HG03469 (cell line): ENCODE measurements around the gene KCNQ5.
"Not testable (repeated sequence)": the region's sequence is repeated elsewhere in the genome, so short reads cannot be mapped to it uniquely, and the experiment has no call there.

Source experiments
- ATAC-seq: cut with Tn5 transposase; IDR thresholded peaks from one replicate; pipeline ENCODE4 v1.9.1; 2021; ENCODE audit warnings: mild to moderate bottlenecking, moderate library complexity, moderate number of reproducible peaks; ENCODE audit not compliant: unreplicated experiment

Gene KCNQ5

DNA sequence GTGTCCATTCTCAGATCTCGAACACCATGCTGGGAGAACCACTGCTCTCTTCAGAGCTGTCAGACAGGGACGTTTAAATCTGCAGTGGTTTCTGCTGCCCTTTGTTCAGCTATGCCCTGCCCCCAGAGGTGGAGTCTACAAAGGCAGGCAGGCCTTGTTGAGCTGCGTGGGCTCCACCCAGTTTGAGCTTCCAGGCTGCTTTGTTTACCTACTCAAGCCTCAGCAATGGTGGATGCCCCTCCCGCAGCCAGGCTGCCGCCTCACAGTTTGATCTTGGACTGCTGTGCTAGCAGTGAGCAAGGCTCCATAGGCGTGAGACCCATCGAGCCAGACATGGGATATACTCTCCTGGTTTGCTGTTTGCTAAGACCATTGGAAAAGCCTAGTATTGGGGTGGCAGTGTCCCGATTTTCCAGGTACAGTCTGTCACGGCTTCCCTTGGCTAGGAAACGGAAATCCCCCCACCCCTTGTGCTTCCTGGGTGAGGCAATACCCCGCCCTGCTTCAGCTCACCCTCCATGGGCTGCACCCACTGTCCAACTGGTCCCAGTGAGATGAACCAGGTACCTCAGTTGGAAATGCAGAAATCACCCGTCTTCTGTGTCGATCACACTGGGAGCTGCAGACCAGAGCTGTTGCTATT is 362.4 kb downstream of the KCNQ5 start:
- ATAC-seq = not testable (repeated sequence)

- ATAC-seq = no peak
Measured at GRCh38 chr6:72984981-72985665, 363.3 kb downstream of the KCNQ5 start.

DNA sequence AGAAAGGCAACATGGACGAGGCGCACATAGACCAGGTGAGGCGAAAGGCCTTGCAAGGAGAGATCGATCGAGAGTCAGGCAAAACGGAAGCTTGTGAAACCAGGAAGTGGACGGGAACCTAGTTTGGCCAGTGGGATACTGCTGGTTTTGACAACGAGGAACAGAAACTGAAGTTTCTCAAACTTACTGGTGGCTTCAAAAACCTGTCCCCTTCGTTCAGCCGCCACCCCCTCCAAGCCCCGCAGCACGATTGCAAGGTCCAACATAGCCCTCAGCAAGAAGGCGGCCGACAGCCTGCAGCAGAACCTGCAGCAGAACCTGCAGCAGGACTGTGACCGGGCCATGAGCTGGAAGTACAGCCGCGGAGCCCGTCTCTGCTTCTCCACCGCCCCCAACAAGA is 365.4 kb downstream of the KCNQ5 start:
- ATAC-seq = no peak

DNA sequence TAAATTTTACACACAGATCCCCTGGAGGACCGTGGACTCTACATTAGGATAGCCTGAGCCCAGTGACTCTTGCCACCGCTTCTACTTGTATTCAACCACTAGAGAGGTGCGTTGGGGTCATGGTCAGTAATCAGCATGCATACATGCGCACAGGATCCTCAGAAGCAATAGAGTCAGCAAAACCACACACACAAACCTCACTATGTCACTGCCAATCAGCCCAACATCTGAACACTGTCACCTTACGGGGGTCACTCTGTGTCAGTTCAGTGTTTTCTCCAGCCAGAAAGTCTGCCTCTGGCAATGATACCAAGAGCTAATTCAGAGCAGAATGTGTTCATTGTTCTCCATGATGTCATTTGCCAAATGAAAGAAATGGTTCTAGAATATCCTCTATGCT is 378.1 kb downstream of the KCNQ5 start:
- no peak for ATAC-seq

- ATAC-seq = no peak
Measured at GRCh38 chr6:73000460-73000859, 378.6 kb downstream of the KCNQ5 start.

- no peak for ATAC-seq
Measured at GRCh38 chr6:73002588-73002987, 380.7 kb downstream of the KCNQ5 start.

DNA sequence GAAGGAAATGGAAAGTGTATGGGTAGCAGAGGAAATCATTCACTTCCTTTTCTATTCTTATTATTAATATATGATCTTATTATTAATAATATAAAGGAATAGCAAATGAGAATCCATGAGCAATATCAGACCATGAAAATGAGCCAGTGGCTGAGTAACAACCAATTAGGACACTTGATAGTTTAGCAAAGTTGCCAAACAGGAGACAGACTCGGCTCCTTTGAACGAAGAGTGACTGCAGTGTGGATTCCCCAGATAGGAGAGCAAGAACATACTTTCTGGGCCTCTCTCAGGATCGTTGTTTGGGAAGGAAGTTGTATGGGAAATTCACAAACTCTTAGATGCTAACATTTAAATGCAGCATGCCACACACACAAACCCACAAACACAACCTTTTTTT is 381.4 kb downstream of the KCNQ5 start:
- no peak for ATAC-seq

GRCh38 chr6:73004231-73004630 is 382.4 kb downstream of the KCNQ5 start:
- ATAC-seq = no peak

GRCh38 chr6:73004861-73005260 is 383.0 kb downstream of the KCNQ5 start:
- ATAC-seq = no peak

DNA sequence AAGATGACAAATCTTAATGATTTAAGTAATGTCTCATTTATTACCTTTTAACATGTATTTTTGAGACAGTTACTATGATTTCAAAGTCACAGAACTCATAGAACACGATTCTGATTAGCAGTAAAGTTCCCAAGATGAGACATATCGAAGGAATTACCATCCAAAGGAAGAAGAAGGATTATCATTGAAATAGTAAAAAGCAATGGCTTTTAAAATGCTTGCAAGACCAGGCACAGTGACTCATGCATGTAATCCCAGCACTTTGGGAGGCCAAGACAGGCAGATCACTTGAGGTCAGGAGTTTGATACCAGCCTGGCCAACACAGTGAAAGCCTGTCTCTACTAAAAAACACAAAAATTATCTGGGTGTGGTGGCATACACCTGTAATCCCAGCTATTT is 384.3 kb downstream of the KCNQ5 start:
- no peak for ATAC-seq

- no peak for ATAC-seq
Measured at GRCh38 chr6:73011945-73012344, 390.1 kb downstream of the KCNQ5 start.

- ATAC-seq = no peak
Measured at GRCh38 chr6:73017476-73017875, 395.6 kb downstream of the KCNQ5 start.

DNA sequence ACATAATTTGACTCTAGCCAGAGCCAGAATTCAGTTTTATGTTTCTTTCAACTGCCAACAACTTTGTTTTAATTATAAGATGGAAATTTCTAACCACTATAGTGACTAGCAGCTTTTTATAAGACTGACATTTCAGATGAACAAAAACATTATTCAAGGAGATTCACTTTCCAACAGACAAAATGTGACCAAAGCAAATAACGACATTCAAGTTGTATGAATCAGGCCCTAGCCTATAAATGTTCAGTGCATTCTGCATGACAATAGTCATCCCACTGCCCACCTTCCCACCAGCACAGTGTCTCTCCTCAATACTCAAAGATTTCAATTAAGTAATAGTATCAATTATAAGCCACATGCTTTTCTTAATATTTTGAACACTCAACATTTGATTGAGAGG is 402.7 kb downstream of the KCNQ5 start:
- ATAC-seq = no peak

DNA sequence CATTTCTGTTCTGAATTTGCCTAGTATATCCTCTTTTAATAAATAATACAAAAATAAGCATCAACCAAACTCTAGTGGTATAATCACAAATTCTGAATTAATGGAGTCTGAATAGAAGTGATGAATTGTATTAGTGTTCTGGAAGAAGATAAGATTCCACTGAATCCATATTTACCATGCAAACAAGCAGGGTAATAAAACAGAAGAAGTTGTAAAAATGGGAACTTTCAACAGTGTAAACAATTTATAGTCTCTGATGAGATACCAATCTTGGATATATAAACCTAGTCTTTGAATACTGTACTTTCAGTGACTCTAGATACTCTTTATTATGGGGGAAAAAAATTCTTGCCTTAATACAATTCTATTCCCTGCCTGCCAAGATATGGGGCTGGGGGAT is 405.8 kb downstream of the KCNQ5 start:
- no peak for ATAC-seq

- no peak for ATAC-seq
Measured at GRCh38 chr6:73028124-73028766, 406.4 kb downstream of the KCNQ5 start.

- ATAC-seq = no peak
Measured at GRCh38 chr6:73028893-73029450, 407.1 kb downstream of the KCNQ5 start.

DNA sequence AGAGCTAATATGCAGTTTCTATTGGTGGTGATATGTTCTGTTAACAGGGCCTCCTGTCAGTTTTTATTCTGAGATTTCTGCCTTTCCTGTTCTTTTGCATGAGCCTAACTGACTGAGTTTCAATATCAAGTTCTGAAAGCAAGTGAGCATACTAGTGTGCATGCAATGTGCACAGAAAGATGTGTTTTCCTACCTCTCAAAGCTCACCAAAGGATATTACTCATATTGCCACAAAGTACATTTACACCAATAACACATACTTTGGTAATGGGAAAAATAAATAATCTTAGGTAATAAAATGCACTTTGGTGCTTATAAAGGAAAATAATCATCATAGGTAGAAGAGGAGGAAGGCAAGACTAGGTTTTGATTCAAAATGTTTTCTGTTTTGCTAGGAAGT is 408.4 kb downstream of the KCNQ5 start:
- ATAC-seq = no peak

DNA sequence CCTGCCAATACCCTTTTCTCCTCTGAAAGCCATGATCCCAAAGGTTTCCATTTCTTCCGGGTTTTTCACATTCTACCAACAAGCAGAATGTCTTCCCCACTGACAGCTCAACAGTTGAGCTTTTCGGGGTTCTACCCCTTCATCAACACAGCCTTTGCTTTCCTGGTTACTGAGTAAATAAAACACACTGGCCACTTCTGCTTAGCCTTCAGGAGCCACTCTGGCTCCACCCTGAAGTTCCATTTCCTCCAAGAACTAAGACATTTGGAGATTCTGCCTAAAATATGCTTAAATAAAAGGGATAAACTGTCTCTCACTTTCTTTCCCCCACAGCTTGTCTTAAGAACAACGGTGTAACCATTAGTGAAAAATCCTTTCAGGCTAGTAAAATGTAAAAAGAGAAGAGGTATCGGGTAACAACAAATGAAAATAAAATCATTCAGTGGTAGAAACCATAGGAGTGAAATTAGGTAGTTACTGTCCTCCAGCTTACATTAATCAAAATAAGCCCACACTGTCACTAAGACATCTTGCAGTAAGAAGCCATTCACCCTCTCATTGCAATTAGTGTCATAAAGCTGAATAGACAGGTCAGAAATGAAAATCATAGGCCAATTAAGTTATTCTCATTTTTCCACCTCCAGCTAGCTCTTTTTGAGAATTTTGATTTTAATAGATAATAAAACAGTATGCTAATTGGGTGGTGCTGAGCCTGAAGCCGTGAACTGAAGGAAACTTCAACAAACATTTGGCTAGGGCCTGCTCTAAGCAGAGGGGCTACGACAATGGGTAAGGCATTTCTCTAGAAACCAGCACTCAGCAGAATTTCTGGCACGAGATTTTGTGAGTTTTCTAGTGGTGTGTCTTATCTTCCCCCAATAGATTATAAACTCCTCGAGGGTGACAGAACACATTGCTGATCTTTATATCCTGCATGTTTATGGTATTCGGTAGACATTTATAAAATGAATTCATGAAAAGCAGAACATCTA is 409.2 kb downstream of the KCNQ5 start:
- no peak for ATAC-seq

- no peak for ATAC-seq
Measured at GRCh38 chr6:73032586-73032985, 410.7 kb downstream of the KCNQ5 start.

DNA sequence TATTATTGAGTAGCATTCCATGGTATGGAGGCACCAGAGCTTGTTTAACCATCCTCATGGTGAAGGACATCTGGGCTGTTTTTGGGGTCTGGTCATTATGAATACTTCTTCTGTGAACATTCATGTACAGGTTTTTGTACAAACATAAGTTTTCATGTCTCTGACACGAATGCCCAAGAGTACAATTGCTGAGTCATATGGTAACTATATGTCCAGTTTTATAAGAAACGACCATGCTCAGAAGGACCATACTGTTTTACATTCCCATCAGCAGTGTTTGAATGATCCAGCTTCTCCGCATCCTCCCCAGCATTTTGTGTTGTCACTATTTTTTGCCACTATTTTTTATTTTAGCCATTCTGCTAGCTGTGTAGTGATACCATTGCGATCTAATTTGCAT is 414.8 kb downstream of the KCNQ5 start:
- no peak for ATAC-seq

DNA sequence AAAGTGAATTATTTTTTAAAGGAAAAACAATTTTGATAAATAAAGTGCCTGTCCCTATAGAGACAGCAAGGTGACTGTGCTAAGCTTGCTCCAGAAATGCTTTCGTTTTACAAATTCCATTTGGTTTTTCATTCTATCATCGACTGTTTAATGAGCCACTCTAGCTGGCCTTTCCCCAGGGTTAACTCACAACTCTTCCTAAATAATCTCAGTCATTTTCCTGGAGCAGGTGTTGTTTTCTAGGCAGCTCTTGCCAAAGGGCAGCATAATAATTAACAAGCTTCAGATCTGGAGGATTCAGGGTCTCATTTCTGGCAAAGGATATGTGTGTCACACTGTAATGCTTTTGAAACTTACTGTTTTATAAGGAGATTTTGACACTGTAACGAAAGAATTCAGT is 419.2 kb downstream of the KCNQ5 start:
- no peak for ATAC-seq
